Naive thymus-derived CD4-positive, alpha-beta T cell (primary cell): ENCODE data around the gene TSPAN9. TPM values are rescaled to one million over a fixed set of nuclear protein-coding genes. Genes with fewer than 3 reads are reported as not detected.

Experiments used
- ATAC-seq: fragments of 150-1000 bp; cut with Tn5 transposase; 2 replicates; pipeline ENCODE4 v1.10.0; 2021; ENCODE audit warnings: mild to moderate bottlenecking, moderate library complexity
- CTCF ChIA-PET: fragments of 350-600 bp; sonication (Branson Sonifier 250); formaldehyde crosslinking; loops from one replicate; lab custom pipeline; 2021; ENCODE audit warnings: antibody characterized with exemption; lab: Charles Lee
- POLR2A ChIA-PET: fragments of 350-600 bp; sonication (Branson Sonifier 250); formaldehyde crosslinking; loops from one replicate; lab custom pipeline; 2021; ENCODE audit warnings: antibody characterized with exemption, inconsistent platforms; lab: Charles Lee
- DNase-seq, 9 donors: peaks; one replicate each; pipeline versions ENCODE4 v3.0.0 to v3.0.0-alpha.2; 2020 to 2022; ENCODE audit warnings: mixed read lengths in 1 of 9
- H3K27ac ChIP-seq: one replicate; pipeline ENCODE4 v1.7.0; 2013; ENCODE audit warnings: mild to moderate bottlenecking, low read depth, low read length, moderate library complexity
- H3K27me3 ChIP-seq, 2 donors: one replicate each; pipeline ENCODE4 v1.7.0; 2013; ENCODE audit warnings: low read length in 2 of 2, mild to moderate bottlenecking in 2 of 2, moderate library complexity in 2 of 2; ENCODE audit not compliant: control insufficient read depth in 2 of 2, insufficient read depth in 2 of 2
- H3K36me3 ChIP-seq, 3 experiments: 1 replicate in 2 of 3; 2 replicates in 1 of 3; pipeline ENCODE4 v1.7.0; 2013; ENCODE audit warnings: low read length in 3 of 3, mild to moderate bottlenecking in 3 of 3, moderate library complexity in 1 of 3; ENCODE audit not compliant: insufficient read depth in 3 of 3, control insufficient read depth in 2 of 3
- H3K4me1 ChIP-seq, 2 donors: one replicate each; pipeline ENCODE4 v1.7.0; 2013; ENCODE audit warnings: low read length in 2 of 2, mild to moderate bottlenecking in 2 of 2, moderate library complexity in 1 of 2; ENCODE audit not compliant: control insufficient read depth in 2 of 2, insufficient read depth in 2 of 2
- H3K4me3 ChIP-seq: 2 replicates; pipeline ENCODE4 v1.7.0; 2013; ENCODE audit warnings: mild to moderate bottlenecking, low read length
- H3K9me3 ChIP-seq, 3 experiments: 1 replicate in 2 of 3; 2 replicates in 1 of 3; pipeline ENCODE4 v1.7.0; 2013; ENCODE audit warnings: low read length in 3 of 3; ENCODE audit not compliant: control insufficient read depth in 2 of 3
- H3K27ac Mint-ChIP-seq, 9 donors: one replicate each; pipeline ENCODE4 v1.8.0; 2020 to 2022; ENCODE audit warnings: mixed read lengths in 9 of 9, mild to moderate bottlenecking in 8 of 9, moderate library complexity in 5 of 9, inconsistent platforms in 2 of 9
- H3K27me3 Mint-ChIP-seq, 5 donors: one replicate each; pipeline ENCODE4 v1.8.0; 2021 to 2022; ENCODE audit warnings: mixed read lengths in 5 of 5, mild to moderate bottlenecking in 1 of 5
- H3K36me3 Mint-ChIP-seq, 5 donors: one replicate each; pipeline ENCODE4 v1.8.0; 2020 to 2022; ENCODE audit warnings: mixed read lengths in 5 of 5, mild to moderate bottlenecking in 3 of 5, inconsistent platforms in 1 of 5
- H3K4me1 Mint-ChIP-seq, 7 donors: one replicate each; pipeline ENCODE4 v1.8.0; 2020 to 2022; ENCODE audit warnings: mixed read lengths in 7 of 7, mild to moderate bottlenecking in 3 of 7, inconsistent platforms in 1 of 7
- H3K4me3 Mint-ChIP-seq, 10 donors: one replicate each; pipeline ENCODE4 v1.8.0; 2020 to 2022; ENCODE audit warnings: mild to moderate bottlenecking in 10 of 10, mixed read lengths in 10 of 10, moderate library complexity in 6 of 10, inconsistent platforms in 2 of 10
- H3K9me3 Mint-ChIP-seq, 11 donors: one replicate each; pipeline ENCODE4 v1.8.0; 2020 to 2022; ENCODE audit warnings: mixed read lengths in 11 of 11, mild to moderate bottlenecking in 4 of 11, inconsistent platforms in 1 of 11, moderate library complexity in 1 of 11
- intact Hi-C, 2 donors: fragments of 100-400 bp; cut with micrococcal nuclease; formaldehyde crosslinking; loops; one replicate each; pipeline ENCODE4 v1.15.1; 2023
- polyA plus RNA-seq, 2 donors: library from polyadenylated mRNA; unstranded; fragments of 300-500 nt; fragmentation: Illumina TruSeq; gene quantifications; one replicate each; pipeline ENCODE4 v1.2.3, GENCODE V29; 2021
- total RNA-seq, 6 experiments: library from RNA in 5 of 6; stranded (reverse) in 5 of 6; gene quantifications; 1 replicate in 5 of 6; 2 replicates in 1 of 6; pipeline ENCODE4 v1.2.3 and lab custom pipeline; 2021 to 2026

TSPAN9 gene
- total and polyA plus RNA-seq, 7 experiments from 2014 or later: 0.20 to 1.8 (median 1.1) TPM; not detected in 1

DNA sequence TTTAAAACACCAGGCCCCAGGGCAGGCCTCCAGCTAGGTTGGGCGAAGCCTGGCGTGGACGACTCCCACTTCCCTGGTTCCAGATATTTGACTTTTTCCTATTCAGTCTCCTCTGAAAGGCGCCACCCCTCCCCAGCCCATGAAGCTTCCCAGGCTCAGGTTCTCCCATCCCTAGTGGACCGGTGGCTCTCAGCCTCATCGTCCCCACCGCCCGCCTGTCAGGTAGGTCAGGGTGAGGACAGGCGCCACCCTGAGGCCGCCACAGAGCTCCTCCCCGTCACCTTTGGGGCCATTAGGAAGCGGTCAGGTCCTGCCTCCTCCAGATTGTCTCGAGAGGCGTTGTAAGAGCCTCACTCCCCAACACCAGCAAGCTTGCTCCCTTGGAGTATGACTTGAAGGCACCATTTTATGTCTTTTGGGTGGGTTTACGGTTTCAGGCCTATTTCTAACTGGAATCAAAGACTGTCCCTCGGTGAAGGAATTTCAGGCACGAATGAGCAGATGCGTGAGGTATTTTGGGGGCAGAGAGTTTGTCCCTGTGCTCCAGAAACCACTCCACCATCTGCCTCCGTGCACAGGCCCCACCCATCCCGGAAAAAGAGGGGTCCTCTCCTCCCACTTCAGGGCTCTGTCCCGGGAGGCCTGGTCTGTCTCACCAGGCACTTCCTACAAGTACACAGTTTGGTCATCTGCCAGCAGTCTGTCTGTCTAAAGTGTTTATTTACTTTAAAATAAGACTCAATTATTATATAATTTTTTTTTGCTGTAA lies 55.6 kb downstream of the TSPAN9 start:
- H3K9me3 ChIP-seq: no peaks in the 10 kb centered on the region
- intact Hi-C loops: no loop called here
- POLR2A ChIA-PET: no interaction called here
- Mint-ChIP-seq H3K4me1 (peaks cover 16 to 26% (median 22%) of the 10 kb centered on the region in 7 donors), H3K36me3 (peaks cover 0 to 5% (median 0%) of the 10 kb centered on the region in 5 donors), H3K27ac (no peak overlapping the region), H3K9me3 (peaks cover 0 to 10% (median 3%) of the 10 kb centered on the region in 11 donors), H3K27me3 (peaks cover 40 to 72% (median 66%) of the 10 kb centered on the region in 5 donors), H3K4me3 (no peak overlapping the region)
- ATAC-seq (no peak), DNase-seq (no peak)
- CTCF ChIA-PET: interaction anchor here (0.6 to 1.2 kb wide), 2 partner anchors 37 to 142 kb away, joined by 4 to 5 read pairs; no protein-coding TSS in a partner anchor
- no peak overlapping the region for H3K4me3 ChIP-seq
- peaks cover 0 to 14% of the 10 kb centered on the region in 2 donors for H3K27me3 ChIP-seq
- no peaks in the 10 kb centered on the region for H3K36me3 ChIP-seq
- H3K27ac ChIP-seq: no peak overlapping the region
- H3K4me1 ChIP-seq: peaks cover 9 to 15% of the 10 kb centered on the region in 2 donors

GRCh38 chr12:3133405-3133783 lies 56.2 kb downstream of the TSPAN9 start:
- H3K27ac Mint-ChIP-seq: no peak overlapping the region
- POLR2A ChIA-PET: no interaction called here
- intact Hi-C loops: no loop called here
- ATAC-seq: no peak
- peaks cover 0 to 5% (median 0%) of the 10 kb centered on the region in 5 donors for H3K36me3 Mint-ChIP-seq
- H3K4me3 ChIP-seq: no peak overlapping the region
- no peak for DNase-seq
- H3K36me3 ChIP-seq: no peaks in the 10 kb centered on the region
- H3K27me3 Mint-ChIP-seq: peaks cover 40 to 70% (median 61%) of the 10 kb centered on the region in 5 donors
- peaks cover 0 to 6% (median 3%) of the 10 kb centered on the region in 11 donors for H3K9me3 Mint-ChIP-seq
- CTCF ChIA-PET: no interaction called here
- peaks cover 16 to 26% (median 22%) of the 10 kb centered on the region in 7 donors for H3K4me1 Mint-ChIP-seq
- H3K27ac ChIP-seq: no peak overlapping the region
- H3K4me1 ChIP-seq: peaks cover 9 to 15% of the 10 kb centered on the region in 2 donors
- no peaks in the 10 kb centered on the region for H3K9me3 ChIP-seq
- no peak overlapping the region for H3K4me3 Mint-ChIP-seq
- H3K27me3 ChIP-seq: peaks cover 0 to 14% of the 10 kb centered on the region in 2 donors

GRCh38 chr12:3134126-3134525 lies 56.9 kb downstream of the TSPAN9 start:
- peaks cover 0 to 4% (median under 1%) of the 10 kb centered on the region in 11 donors for H3K9me3 Mint-ChIP-seq
- intact Hi-C loops: loop anchor here in 1 of 2 donors (2.0 kb wide), 1 partner anchor 61 kb away; no protein-coding TSS in a partner anchor
- Histone ChIP-seq H3K27ac (no peak overlapping the region), H3K4me3 (no peak overlapping the region), H3K27me3 (peaks cover 0 to 14% of the 10 kb centered on the region in 2 donors), H3K9me3 (no peaks in the 10 kb centered on the region), H3K36me3 (no peaks in the 10 kb centered on the region), H3K4me1 (peaks cover 9 to 13% of the 10 kb centered on the region in 2 donors)
- peaks cover 0 to 2% (median 0%) of the 10 kb centered on the region in 5 donors for H3K36me3 Mint-ChIP-seq
- peaks cover 14 to 24% (median 20%) of the 10 kb centered on the region in 7 donors for H3K4me1 Mint-ChIP-seq
- POLR2A ChIA-PET: no interaction called here
- H3K27ac Mint-ChIP-seq: no peak overlapping the region
- ATAC-seq (no peak), DNase-seq (no peak)
- H3K27me3 Mint-ChIP-seq: peaks cover 32 to 63% (median 53%) of the 10 kb centered on the region in 5 donors
- no peak overlapping the region for H3K4me3 Mint-ChIP-seq
- CTCF ChIA-PET: no interaction called here

DNA sequence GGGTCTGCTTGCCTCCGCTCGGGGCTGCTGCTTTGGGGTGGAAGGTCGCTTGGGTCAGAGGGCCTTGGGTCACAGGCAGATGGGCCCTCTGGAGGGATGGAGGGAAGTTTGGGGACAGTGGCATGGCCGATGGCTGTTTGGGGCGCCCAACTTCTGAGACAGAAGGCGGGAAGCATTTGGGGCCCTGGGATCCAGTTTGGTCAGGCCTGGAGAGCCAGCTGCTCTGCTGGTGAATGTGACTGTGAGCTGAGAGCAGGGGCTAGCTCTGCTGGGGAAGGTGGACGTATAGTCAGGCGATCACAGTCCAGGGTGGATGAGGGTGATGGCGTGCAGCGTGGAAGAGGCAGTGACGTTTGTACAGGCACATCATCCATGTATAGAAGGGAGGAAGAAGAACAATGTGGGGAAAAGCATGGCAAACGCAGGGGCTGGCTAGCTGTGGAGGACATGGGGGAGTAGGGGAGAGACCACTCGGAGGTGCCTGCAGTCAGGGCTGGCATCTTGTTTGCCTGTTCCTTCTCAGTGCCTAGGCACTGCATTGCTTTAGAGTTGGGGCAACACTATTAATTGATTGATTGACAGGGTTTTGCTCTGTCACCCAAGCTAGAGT lies 57.5 kb downstream of the TSPAN9 start:
- Mint-ChIP-seq H3K9me3 (no peaks in the 10 kb centered on the region), H3K4me1 (peaks cover 9 to 19% (median 15%) of the 10 kb centered on the region in 7 donors), H3K27me3 (peaks cover 29 to 58% (median 51%) of the 10 kb centered on the region in 5 donors), H3K27ac (no peak overlapping the region), H3K4me3 (no peak overlapping the region), H3K36me3 (no peaks in the 10 kb centered on the region)
- Histone ChIP-seq H3K36me3 (no peaks in the 10 kb centered on the region), H3K4me1 (peaks cover 4 to 8% of the 10 kb centered on the region in 2 donors), H3K27me3 (peaks cover 0 to 14% of the 10 kb centered on the region in 2 donors), H3K9me3 (no peaks in the 10 kb centered on the region), H3K27ac (no peak overlapping the region), H3K4me3 (no peak overlapping the region)
- DNase-seq (no peak), ATAC-seq (no peak)
- POLR2A ChIA-PET: no interaction called here
- intact Hi-C loops: loop anchor here (1.0 to 5.0 kb wide), 4 partner anchors 62 to 668 kb away; no protein-coding TSS in a partner anchor
- CTCF ChIA-PET: interaction anchor here (0.8 to 1.0 kb wide), 2 partner anchors 14 to 140 kb away, joined by 3 to 4 read pairs; no protein-coding TSS in a partner anchor

- H3K4me3 ChIP-seq: no peak overlapping the region
- Mint-ChIP-seq H3K36me3 (no peaks in the 10 kb centered on the region), H3K4me1 (peaks cover 2 to 7% (median 3%) of the 10 kb centered on the region in 7 donors), H3K27me3 (peaks cover 22 to 56% (median 46%) of the 10 kb centered on the region in 5 donors), H3K9me3 (no peaks in the 10 kb centered on the region), H3K4me3 (no peak overlapping the region), H3K27ac (no peak overlapping the region)
- ChIA-PET POLR2A (no interaction called here), CTCF (interaction anchor here (0.8 to 1.0 kb wide), 2 partner anchors 13 to 139 kb away, joined by 3 to 4 read pairs; no protein-coding TSS in a partner anchor)
- no peak overlapping the region for H3K27ac ChIP-seq
- DNase-seq: peak in 8 of 9 donors; percentile 18 to 55 (median 38)
- peaks cover 0 to 9% of the 10 kb centered on the region in 2 donors for H3K27me3 ChIP-seq
- ATAC-seq: peak; percentile 69
- intact Hi-C loops: loop anchor here (1.0 to 5.0 kb wide), 4 partner anchors 63 to 667 kb away; no protein-coding TSS in a partner anchor
- H3K9me3 ChIP-seq: no peaks in the 10 kb centered on the region
- H3K4me1 ChIP-seq: no peaks in the 10 kb centered on the region
- H3K36me3 ChIP-seq: no peaks in the 10 kb centered on the region
Measured at GRCh38 chr12:3135522-3136461, 58.6 kb downstream of the TSPAN9 start.
